Activated T-cell treated with anti-CD3 and anti-CD28 coated beads for 1 hour (primary cell): ENCODE measurements around the gene PPARA.
A peak's percentile ranks its signal among the peaks of the same experiment; 100 is the strongest.
"Not testable (repeated sequence)": the region's sequence is repeated elsewhere in the genome, so short reads cannot be mapped to it uniquely, and the experiment has no call there.

Experiments used
- DNase-seq: peaks from one replicate; pipeline ENCODE4 v3.0.0-alpha.2; 2020; ENCODE audit warnings: low read depth

PPARA gene

GRCh38 chr22:46246178-46246577 lies 95.9 kb downstream of the PPARA start:
- DNase-seq: no peak

GRCh38 chr22:46247443-46247975 lies 97.2 kb downstream of the PPARA start:
- no peak for DNase-seq

GRCh38 chr22:46250035-46250782 lies 99.9 kb downstream of the PPARA start, which contains the start of gene CDPF1:
Gene CDPF1, minus strand, starts transcription at chr22:46250293. Its CDS starts 2,009 bp downstream, at chr22:46248284.
- DNase-seq: peak; percentile 85

GRCh38 chr22:46250783-46251125 lies 100.4 kb downstream of the PPARA start:
- DNase-seq: no peak

GRCh38 chr22:46251266-46251665 lies 100.9 kb downstream of the PPARA start:
- no peak for DNase-seq

GRCh38 chr22:46251816-46252380 lies 101.6 kb downstream of the PPARA start:
- DNase-seq: no peak

- no peak for DNase-seq
Observed at GRCh38 chr22:46256358-46256958, 106.1 kb downstream of the PPARA start.

- no peak for DNase-seq
Observed at GRCh38 chr22:46259374-46259773, 109.0 kb downstream of the PPARA start.

GRCh38 chr22:46260038-46260437 lies 109.7 kb downstream of the PPARA start:
- DNase-seq: no peak

- DNase-seq: no peak
Observed at GRCh38 chr22:46262449-46263215, 112.3 kb downstream of the PPARA start.

- no peak for DNase-seq
Observed at GRCh38 chr22:46263216-46263590, 112.9 kb downstream of the PPARA start, which contains the start of gene PKDREJ. Gene PKDREJ, minus strand, starts transcription at chr22:46263343. Its CDS starts 21 bp downstream, at chr22:46263322.

- not testable (repeated sequence) for DNase-seq
Observed at GRCh38 chr22:46264520-46264919, 114.2 kb downstream of the PPARA start.

- DNase-seq: not testable (repeated sequence)
Observed at GRCh38 chr22:46265627-46266026, 115.3 kb downstream of the PPARA start.

- DNase-seq: peak; percentile 39
Observed at GRCh38 chr22:46267431-46268279, 117.3 kb downstream of the PPARA start, which contains the start of gene TTC38. Gene TTC38, plus strand, starts transcription at chr22:46268008. Its CDS starts 32 bp downstream, at chr22:46268040.

- DNase-seq: no peak
Observed at GRCh38 chr22:46269564-46269963, 119.2 kb downstream of the PPARA start.

- DNase-seq: no peak
Observed at GRCh38 chr22:46272196-46272595, 121.9 kb downstream of the PPARA start.

GRCh38 chr22:46272762-46273431 lies 122.6 kb downstream of the PPARA start:
- DNase-seq: no peak

- DNase-seq: no peak
Observed at GRCh38 chr22:46273432-46274148, 123.3 kb downstream of the PPARA start.

- no peak for DNase-seq
Observed at GRCh38 chr22:46274381-46274780, 124.1 kb downstream of the PPARA start.
